Esophagus muscularis mucosa (tissue), 3 donors: ENCODE results near the gene UTP15.

ENCODE experiments used
- CTCF ChIP-seq, 3 experiments: fragments of 200-600 bp in 2 of 3; fragments of 450-650 bp in 1 of 3; sonication (generic) in 2 of 3; IDR thresholded peaks; one replicate each; pipeline ENCODE4 v1.5.1; 2017 to 2019; ENCODE audit warnings: antibody characterized with exemption in 3 of 3, mild to moderate bottlenecking in 2 of 3, moderate library complexity in 1 of 3
- POLR2A ChIP-seq: fragments of 450-650 bp; IDR thresholded peaks from one replicate; pipeline ENCODE4 v1.6.1; 2017; ENCODE audit warnings: antibody characterized with exemption, moderate library complexity, mild to moderate bottlenecking, low read depth
- POLR2AphosphoS5 ChIP-seq, 2 donors: sonication (generic); formaldehyde crosslinking; IDR thresholded peaks; one replicate each; pipeline ENCODE4 v1.6.1; 2017; ENCODE audit warnings: antibody characterized with exemption in 2 of 2

- TF ChIP-seq CTCF (IDR thresholded peaks at IDR 0.05) = no peak
- no peak for TF ChIP-seq POLR2A
- no peak for TF ChIP-seq POLR2AphosphoS5 (IDR thresholded peaks at IDR 0.05)
These were observed 36.5 kb upstream of the UTP15 start for GRCh38 chr5:73529081-73529480.
